Measurements from ENCODE around the gene FRRS1L.

The FRRS1L gene, protein sequence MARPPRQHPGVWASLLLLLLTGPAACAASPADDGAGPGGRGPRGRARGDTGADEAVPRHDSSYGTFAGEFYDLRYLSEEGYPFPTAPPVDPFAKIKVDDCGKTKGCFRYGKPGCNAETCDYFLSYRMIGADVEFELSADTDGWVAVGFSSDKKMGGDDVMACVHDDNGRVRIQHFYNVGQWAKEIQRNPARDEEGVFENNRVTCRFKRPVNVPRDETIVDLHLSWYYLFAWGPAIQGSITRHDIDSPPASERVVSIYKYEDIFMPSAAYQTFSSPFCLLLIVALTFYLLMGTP

DNA sequence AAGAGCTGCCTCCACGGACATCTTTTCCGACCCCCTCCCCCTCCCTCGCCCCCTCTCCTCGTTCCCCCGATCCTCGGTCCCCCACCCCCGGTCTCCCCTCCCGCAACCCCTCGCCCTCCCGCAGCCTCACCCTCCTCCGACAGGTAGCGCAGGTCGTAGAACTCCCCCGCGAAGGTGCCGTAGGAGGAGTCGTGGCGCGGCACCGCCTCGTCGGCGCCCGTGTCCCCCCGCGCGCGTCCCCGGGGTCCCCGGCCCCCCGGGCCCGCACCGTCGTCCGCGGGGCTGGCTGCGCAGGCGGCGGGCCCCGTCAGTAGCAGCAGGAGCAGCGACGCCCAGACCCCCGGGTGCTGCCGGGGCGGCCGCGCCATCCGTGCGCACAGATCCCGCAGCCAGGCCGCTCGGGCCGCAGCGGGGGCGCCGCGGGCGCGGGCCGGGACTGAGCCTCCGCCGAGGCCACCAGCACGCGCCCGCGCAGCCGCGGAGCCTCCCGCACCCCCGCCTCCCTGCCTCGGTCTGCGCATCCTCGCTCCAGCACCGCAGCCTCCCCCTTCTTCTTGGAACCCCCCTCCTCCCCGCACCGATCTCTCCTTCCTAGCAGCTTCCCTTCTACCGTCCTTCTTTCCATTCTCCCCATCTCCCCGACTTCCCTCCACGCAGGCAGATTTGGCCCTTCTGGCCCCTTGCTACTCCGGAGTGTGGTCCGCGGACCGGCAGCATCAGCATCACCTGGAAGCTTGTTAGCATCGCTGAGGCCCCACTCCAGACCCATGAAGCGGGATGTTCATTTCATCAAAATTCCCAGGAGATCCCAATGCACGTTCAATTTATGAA, at the start of gene FRRS1L:
Gene FRRS1L (minus strand): TSS at position 479 of the 831 bp plus-strand sequence. CDS start 111 bp downstream, at position 368.
- DNase-seq = no peak

DNA sequence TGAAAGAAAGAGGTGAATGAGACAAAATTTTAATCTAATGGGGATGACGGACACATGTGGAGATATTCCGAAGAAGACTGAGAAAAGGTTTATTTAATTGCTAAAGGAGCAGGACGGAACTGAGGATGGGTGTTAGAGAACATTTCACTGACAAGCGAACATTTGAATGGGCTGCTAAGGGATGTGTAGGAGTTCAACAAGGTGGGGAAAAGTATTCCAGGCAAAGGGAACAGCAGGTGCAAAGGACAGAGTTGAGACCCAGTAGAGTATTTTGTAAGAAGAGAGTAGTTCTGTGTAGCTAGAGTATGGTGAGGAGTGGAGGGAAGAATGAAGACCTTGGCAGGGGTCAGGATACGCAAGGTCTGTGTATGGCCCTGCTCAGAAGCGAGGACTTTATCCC, 47.4 kb upstream of the FRRS1L start:
- no peak for DNase-seq

DNA sequence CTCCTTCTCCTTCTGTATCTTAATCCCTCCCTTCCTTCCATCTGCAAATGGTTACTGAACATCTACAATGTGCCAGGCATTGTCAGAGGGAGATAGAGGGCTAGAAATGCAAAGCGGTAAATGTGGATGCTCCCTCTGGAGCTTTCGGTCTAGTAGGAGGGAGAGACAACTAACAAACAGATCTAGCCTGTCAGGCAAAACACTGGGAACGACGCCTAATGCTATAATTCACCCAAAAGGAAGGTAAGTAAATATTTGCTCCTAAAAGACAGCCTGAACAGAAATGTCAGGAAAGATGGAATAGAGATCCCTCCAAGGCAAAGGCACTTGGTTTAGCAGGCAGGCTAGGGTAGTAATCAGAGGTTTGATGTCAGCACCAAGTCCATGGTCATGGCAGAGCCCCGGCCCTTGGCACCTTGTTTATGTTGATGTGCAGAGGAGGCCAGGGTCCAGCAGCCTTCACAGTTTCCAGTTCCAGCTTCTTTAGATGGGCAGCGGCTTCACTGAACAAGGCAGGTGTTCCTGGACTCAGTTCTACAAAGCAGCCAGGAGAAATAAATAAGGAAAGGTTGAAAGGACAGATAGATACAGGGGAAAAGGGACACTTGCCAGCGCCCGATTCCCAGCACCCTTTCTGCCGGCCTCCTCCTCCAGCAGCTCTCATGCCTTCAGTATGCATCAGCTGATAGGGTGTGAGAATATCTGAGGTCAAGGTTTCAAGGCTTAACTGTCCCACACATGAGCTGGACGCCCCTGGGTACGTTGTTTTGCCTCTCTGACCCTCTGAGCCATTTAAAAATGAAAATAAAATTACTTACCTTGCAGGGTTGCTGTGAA, 46.5 kb upstream of the FRRS1L start:
- DNase-seq = no peak

DNA sequence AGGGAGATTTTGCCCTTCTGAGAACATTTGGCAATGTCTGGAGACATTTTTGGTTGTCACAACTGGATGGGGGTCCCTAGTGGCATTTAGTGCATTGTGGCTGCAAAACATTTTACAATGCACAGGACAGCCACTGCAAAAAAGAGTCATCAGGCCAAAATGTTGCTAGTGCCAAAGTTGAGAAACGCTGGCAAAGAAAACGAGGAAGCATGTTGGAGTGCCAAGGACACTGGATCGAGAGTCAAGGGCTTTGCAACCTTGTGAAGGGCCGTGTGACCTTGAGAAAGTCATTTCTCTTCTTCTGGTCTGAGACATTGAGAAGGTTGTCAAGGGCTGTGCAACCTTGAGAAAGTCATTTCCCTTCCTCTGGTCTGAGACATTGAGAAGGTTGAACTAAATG, 45.7 kb upstream of the FRRS1L start:
- DNase-seq = no peak

DNA sequence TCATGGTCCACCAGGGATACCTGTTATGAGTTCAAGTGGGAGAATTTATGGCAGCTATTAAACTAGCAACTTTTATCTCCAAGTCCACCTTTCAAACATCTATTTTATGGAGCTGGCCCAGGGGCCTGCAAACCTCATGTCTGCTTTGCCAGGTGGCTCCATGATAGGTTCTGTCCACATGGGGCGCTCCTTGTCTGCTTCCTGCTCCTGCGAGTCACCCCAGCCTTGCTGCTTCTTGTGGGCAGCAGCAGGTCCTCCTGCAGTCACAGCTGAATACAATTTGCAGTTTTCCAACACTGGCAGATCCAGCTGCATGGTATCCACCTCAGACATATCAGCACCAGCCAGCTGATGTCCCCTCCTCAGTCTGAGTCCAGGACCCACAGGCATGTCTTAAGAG, 39.6 kb upstream of the FRRS1L start:
- no peak for DNase-seq

- no peak for DNase-seq
Measured at GRCh38 chr9:109205526-109205925, 38.5 kb upstream of the FRRS1L start.

DNA sequence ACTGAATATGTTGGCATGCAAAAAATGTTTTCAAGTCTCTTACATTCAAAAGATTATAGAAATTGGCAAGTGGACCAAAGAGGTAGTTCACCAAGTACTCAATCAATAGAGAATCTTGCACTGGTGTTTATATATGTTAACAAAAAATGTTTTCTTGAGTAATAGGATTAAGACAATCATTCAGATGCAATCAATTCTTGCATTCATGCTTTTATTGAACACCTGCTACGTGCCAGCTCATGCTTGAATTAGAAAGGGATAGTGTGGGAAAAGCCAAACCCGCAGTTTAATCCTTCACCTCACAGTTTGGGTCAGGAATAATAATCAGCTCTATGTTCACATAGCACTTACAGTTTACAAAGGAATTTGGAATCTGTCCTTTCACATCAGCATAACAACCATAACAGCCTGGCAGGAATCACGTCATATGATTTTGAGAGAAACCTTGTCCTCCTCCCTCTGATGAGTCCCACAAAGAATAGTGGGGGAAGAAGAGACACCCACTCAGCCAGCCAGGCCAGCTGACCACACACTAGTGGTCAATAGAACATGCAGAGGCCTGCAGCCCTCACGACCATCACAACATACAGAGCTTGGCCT, 36.8 kb upstream of the FRRS1L start:
- DNase-seq = no peak

DNA sequence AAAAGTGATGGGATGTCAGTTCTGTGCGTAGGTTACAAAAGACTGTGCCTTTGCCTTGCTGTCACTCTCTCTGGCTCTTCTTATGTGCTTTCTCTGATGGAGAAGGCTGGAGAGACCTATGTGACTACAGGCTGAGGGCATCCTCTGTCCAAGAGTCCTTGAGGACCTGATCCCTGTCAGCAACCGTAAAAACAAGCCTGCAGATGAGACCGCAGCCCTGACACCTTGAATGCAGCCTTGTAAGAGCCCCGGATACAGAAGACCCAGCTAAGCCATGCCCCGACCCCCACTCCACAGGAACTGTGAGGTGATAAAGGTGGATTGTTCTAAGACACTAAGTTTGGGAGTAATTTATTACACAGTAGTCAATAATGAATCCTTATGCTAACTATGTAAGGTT, 32.6 kb upstream of the FRRS1L start:
- DNase-seq = no peak

DNA sequence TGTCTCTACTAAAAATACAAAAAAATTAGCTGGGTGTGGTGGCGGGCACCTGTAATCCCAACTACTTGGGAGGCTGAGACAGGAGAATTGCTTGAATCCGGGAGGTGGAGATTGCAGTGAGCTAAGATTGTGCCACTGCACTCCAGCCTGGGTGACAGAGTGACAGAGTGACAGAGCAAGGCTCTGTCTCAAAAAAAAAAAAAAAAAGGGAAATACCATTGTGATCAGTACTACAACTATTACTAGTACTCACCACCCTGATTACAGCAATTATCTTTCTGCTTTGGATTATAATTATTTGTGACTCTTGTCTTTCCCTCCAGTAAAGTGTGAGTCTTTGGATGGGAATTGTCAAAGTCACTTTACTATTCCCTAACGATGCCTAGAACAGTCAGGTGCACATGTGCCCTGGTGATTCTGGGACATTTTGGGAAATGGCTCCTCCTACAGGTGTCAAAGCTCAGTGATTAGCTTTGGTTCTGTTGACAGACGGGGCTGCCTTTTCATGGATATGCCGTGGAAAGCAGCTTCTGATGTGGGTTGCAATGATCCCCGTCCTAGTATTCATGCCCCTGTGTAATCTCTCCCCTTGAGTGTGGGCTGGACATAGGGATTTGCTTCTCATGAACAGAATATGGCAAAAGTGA, 31.8 kb upstream of the FRRS1L start:
- no peak for DNase-seq

DNA sequence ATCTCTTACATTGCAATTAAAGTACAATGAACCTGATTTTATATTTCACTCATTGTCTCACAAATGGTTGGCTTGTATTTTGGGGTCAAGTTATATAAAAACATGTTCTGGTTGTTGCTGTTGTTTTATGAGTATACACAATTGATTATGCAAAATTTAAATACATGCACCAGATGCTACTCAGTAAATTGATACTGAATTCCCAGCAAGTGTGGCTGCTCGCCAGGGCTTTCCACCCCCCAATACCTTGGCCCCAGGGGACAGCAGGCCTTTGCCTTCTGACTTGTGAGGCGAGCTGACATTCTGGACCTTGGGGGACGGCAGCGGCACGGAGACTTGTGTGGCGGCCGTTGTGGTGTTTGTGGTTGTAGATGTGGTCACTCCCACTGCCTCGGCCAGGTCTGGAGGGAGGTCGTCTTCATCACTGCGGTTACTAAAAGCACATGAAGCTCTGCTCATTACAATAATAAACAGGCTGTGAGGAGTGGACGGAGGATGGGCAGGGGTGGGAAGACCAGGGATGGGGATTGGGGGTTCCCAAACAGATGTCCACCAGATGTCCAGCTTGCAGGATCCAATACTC, 27.0 kb upstream of the FRRS1L start:
- DNase-seq = no peak

- no peak for DNase-seq
Measured at GRCh38 chr9:109192732-109193361, 25.8 kb upstream of the FRRS1L start.

DNA sequence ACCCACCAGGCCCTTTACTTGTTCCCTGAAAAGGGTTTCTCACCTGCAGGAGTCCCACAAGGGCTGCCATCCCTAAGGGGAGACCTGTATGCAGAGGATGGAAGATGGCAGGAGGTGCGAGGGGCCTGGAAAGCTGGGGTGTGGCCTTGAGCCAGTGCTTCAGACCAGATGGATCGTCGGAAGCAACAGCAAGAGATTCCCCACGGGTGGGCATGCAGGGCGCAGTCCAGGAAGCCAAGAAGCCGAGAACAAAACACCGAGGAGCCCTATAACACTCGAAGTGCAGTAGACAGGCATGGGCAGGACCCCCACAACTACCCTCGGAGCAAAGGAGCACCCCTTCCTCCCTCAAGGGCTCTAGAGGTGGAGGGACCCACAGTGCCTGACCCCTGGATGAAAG, 24.7 kb upstream of the FRRS1L start:
- DNase-seq = no peak

- no peak for DNase-seq
Measured at GRCh38 chr9:109190151-109190550, 23.1 kb upstream of the FRRS1L start.

DNA sequence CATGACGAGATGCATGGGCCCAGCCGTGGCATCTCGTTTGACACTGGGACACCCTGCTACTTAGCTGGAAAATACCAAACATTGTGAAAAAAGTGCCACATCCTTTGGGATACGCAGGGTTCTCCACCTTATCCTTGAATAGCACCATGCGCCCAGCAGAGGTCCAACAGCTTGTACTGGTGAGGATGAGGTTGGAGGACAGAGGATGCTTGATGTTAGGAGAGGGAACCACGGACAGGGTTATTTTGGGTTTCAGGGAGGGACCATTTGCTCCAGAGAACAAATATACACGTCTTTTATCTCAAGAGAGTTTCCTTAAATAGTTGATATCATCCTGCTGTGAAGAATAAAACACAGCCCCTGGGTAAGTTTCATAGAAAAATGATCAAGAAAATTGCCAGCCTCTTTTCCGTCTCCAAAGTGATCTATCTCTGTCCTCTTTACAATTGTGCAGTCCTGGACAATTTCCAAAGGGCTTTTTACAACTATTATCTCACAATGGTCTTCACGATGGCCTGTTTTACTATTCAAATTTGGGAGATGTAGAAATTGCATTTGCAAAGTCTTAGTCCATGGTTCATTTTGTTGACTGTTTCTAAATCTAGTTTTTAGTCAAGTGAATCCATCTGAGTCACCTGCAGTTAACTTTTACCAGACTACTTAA, 19.9 kb upstream of the FRRS1L start:
- no peak for DNase-seq

- no peak for DNase-seq
Measured at GRCh38 chr9:109182940-109183798, 16.1 kb upstream of the FRRS1L start.

DNA sequence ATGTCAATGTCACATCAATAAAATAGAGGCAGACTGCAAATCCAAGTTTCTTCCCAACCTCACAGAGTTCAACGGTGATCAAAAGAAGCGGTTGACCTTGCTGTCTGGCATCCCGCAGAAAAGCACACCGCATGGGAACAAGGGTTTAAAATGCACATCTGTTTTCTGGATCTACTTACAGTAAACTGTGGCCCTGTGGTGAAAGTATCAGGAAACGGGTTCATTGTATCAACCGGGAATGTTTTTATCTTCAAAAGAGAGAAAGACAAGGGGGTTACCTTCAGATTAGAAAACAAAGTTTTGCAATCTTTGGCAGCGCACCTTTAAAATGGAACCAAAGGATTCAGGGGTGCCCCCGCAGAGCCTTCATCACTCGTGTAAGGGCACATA, 15.5 kb upstream of the FRRS1L start:
- DNase-seq = no peak

DNA sequence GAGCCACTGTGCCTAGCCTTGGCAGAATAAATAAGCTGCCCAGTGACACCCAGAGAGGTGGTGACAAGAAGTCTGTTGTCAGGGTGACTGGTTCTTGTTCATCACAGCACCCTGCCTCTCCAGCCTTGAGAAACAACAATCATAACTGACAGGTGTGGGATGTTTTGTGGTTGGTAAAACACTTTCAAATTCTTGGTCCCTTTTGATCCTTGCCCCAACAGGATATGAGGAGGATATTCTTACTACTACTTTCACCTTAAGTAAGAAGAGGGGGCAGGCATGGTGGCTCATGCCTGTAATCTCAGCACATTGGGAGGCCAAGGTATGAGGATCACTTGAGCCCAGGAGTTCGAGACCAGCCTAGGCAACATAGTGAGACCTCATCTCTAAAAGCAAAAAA, 14.2 kb upstream of the FRRS1L start:
- no peak for DNase-seq

GRCh38 chr9:109179801-109180523, 12.9 kb upstream of the FRRS1L start:
- DNase-seq = no peak

DNA sequence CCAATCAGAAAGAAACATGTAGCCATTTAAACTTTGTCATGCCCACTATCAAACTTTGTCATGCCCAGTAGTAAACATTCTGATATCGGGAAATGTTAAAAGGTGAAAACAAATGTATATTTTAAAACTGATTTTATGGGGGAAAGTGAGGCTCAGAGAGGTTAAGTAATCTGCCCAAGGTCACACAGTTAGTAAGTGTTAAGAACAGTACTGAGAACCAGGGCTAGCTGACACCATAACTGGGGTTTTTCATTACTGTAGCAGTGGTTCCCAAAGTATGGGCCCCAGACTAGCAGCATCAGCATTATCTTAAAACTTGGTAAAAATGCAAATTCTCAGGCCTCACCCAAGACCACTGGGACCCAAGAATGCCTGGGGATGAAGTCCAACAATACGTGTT, 9.9 kb upstream of the FRRS1L start:
- no peak for DNase-seq

Measured in NCI-H2107 (cell line).